PC-9 (cell line): ENCODE data around the gene FKTN. TPM values are rescaled to one million over a fixed set of nuclear protein-coding genes. Genes with fewer than 3 reads are reported as not detected.

Experiments used
- BruUV-seq: library from RNA; stranded (reverse); fragments of 400-500 nt; replicated peaks from 2 replicates; lab custom pipeline; 2021; lab: Mats Ljungman, UMichigan
- CTCF ChIA-PET: fragments of 300-600 bp; sonication (Branson Sonifier 250); formaldehyde crosslinking; loops from one replicate; lab custom pipeline; 2022; ENCODE audit warnings: antibody characterized with exemption; lab: Charles Lee
- POLR2A ChIA-PET: fragments of 300-600 bp; sonication (Branson Sonifier 250); formaldehyde crosslinking; loops from one replicate; lab custom pipeline; 2022; ENCODE audit warnings: antibody characterized with exemption; ENCODE audit not compliant: unreplicated experiment; lab: Charles Lee
- DNase-seq, 2 experiments: peaks; one replicate each; pipeline versions ENCODE4 v3.0.0 to v3.0.0-alpha.2; 2015 to 2022; ENCODE audit warnings: mixed read lengths in 1 of 2
- H2AFZ ChIP-seq: fragments of 200-600 bp; sonication (generic); 2 replicates; pipeline ENCODE4 v1.8.1; 2017; ENCODE audit warnings: antibody characterized with exemption
- H3F3A ChIP-seq: fragments of 200-600 bp; sonication (generic); 2 replicates; pipeline ENCODE4 v1.8.1; 2017; ENCODE audit warnings: antibody characterized with exemption, mild to moderate bottlenecking, low read depth; ENCODE audit not compliant: insufficient read depth
- H3K27ac ChIP-seq: fragments of 200-600 bp; sonication (generic); 2 replicates; pipeline ENCODE4 v1.6.1; 2016; ENCODE audit warnings: mixed run types
- H3K27me3 ChIP-seq: fragments of 200-600 bp; sonication (generic); 2 replicates; pipeline ENCODE4 v1.6.1; 2016; ENCODE audit warnings: low read depth, mixed run types; ENCODE audit not compliant: insufficient read depth
- H3K36me3 ChIP-seq: fragments of 200-600 bp; sonication (generic); 2 replicates; pipeline ENCODE4 v1.6.1; 2016; ENCODE audit warnings: low read depth, mixed run types
- H3K4me1 ChIP-seq: fragments of 200-600 bp; sonication (generic); replicated peaks from 2 replicates; pipeline ENCODE4 v1.6.1; 2016; ENCODE audit warnings: mixed run types; ENCODE audit not compliant: insufficient read depth
- H3K4me2 ChIP-seq: fragments of 200-600 bp; sonication (generic); 2 replicates; pipeline ENCODE4 v1.6.1; 2017; ENCODE audit warnings: mixed run types
- H3K4me3 ChIP-seq: fragments of 200-600 bp; sonication (generic); 2 replicates; pipeline ENCODE4 v1.6.1; 2016; ENCODE audit warnings: mixed run types
- H3K79me2 ChIP-seq: fragments of 200-600 bp; sonication (generic); 2 replicates; pipeline ENCODE4 v1.6.1; 2017; ENCODE audit warnings: low read depth, mixed run types
- H3K9me2 ChIP-seq: fragments of 200-600 bp; sonication (generic); 2 replicates; pipeline ENCODE4 v1.8.1; 2017; ENCODE audit warnings: mild to moderate bottlenecking; ENCODE audit not compliant: insufficient read depth
- H3K9me3 ChIP-seq: fragments of 200-600 bp; sonication (generic); 2 replicates; pipeline ENCODE4 v1.8.1; 2016; ENCODE audit warnings: low read depth; ENCODE audit not compliant: insufficient read depth
- H4K20me1 ChIP-seq: fragments of 200-600 bp; sonication (generic); 2 replicates; pipeline ENCODE4 v1.8.1; 2017; ENCODE audit not compliant: insufficient read depth
- EZH2 ChIP-seq: fragments of 200-600 bp; sonication (generic); IDR thresholded peaks from 2 replicates; pipeline ENCODE4 v1.8.0; 2017; ENCODE audit warnings: antibody characterized with exemption, low read depth
- intact Hi-C: fragments of 100-400 bp; cut with micrococcal nuclease; formaldehyde crosslinking; loops from one replicate; pipeline ENCODE4 v1.10.0; 2022; ENCODE audit not compliant: unreplicated experiment
- total RNA-seq: library from RNA; stranded (reverse); gene quantifications from 2 replicates; pipeline ENCODE4 v1.2.3, GENCODE V29; 2021
- TF ChIP-seq, protein P1 (sequence below): fragments of 200-600 bp; sonication (generic); conservative IDR thresholded peaks from 2 replicates; pipeline ENCODE4 v1.6.1; 2017; ENCODE audit warnings: mixed run types, antibody characterized with exemption, mild to moderate bottlenecking, moderate library complexity

FKTN gene
- total RNA-seq, 1 experiment from 2014 or later: 32.3 TPM

DNA sequence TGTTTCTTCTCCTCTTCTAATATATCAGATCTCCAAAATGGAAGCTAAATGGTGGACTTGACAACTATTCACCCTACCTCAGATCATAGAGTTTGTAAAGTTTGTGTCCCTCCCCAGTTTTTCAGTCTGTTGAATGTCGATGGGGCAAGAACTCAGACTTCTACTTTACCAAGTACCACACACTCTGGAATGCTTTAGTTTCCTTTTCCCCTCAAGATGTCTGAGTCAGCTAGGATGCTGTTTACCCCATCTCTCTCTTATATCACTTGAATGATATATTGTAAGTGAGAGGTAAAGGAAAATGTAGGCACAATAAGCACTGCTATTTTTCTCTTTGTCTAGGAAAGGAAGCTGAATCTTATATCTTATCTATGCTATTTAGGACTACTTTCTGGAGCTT lies 78.4 kb downstream of the FKTN start:
- Histone ChIP-seq H4K20me1 (no peaks in the 10 kb centered on the region), H3K27me3 (no peaks in the 10 kb centered on the region), H3K79me2 (no peaks in the 10 kb centered on the region), H3K4me1 (no peaks in the 10 kb centered on the region), H3K9me3 (no peaks in the 10 kb centered on the region), H3K4me2 (no peak overlapping the region), H3K4me3 (no peak overlapping the region), H3K9me2 (no peaks in the 10 kb centered on the region), H3K36me3 (no peaks in the 10 kb centered on the region), H2AFZ (no peak overlapping the region), H3F3A (no peaks in the 10 kb centered on the region; the same call in 1 of the 2 replicates), H3K27ac (no peak overlapping the region)
- no TSS peak for BruUV-seq
- intact Hi-C loops: no loop called here
- POLR2A ChIA-PET: no interaction called here
- TF ChIP-seq EZH2: no peak
- TF ChIP-seq, protein P1, sequence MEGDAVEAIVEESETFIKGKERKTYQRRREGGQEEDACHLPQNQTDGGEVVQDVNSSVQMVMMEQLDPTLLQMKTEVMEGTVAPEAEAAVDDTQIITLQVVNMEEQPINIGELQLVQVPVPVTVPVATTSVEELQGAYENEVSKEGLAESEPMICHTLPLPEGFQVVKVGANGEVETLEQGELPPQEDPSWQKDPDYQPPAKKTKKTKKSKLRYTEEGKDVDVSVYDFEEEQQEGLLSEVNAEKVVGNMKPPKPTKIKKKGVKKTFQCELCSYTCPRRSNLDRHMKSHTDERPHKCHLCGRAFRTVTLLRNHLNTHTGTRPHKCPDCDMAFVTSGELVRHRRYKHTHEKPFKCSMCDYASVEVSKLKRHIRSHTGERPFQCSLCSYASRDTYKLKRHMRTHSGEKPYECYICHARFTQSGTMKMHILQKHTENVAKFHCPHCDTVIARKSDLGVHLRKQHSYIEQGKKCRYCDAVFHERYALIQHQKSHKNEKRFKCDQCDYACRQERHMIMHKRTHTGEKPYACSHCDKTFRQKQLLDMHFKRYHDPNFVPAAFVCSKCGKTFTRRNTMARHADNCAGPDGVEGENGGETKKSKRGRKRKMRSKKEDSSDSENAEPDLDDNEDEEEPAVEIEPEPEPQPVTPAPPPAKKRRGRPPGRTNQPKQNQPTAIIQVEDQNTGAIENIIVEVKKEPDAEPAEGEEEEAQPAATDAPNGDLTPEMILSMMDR: no peak
- DNase-seq: no peak
- CTCF ChIA-PET: no interaction called here

DNA sequence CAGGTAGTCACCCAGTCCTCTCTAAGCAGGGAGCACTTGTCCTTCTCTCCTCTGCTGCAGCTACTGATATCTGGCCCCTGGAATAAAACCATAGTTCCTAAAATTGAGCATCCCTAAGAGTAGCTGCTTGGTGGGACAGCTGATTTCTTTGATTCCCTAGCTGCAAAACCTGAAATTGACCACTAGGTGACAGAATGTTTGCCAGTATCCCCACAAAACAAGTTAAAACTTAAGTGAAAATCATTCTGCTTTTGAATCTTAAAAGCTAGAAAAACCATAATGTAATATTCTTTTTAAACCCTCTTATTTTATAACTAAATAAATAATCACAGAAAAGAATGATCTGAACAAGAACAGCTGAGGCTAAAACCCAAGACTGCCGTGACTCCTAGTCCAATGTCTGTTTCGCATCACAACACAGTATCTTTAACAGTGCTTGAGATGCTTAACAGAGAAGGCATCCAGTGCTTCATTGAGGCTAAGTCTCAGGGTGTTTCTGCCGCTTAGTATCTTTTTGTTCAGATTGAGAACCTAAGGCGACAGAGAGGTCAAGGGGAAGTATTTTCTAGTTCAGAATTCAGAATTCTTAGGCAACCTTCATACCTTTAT lies 80.0 kb downstream of the FKTN start:
- H3K27me3 ChIP-seq: no peaks in the 10 kb centered on the region
- intact Hi-C loops: no loop called here

DNA sequence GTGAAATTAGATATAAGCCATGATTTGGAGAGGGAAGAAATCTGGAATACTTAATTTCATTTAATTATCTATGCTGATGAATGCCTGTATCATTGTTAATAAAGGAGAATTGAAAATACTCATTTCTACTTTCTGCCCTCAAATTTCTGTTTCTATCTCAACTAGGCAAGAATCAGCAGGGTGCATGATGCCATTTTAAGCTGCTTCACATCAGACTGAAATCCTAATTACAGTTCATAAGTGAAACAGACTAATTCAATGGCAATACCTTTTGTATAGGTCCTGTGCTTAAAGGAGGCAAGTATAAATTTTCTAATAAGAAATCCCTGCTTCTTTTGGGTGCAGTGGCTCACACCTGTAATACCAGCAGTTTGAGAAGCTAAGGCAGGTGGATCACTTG lies 82.0 kb downstream of the FKTN start:
- no peaks in the 10 kb centered on the region for H3K4me1 ChIP-seq
- no peaks in the 10 kb centered on the region for H4K20me1 ChIP-seq
- H3K4me2 ChIP-seq: no peak overlapping the region
- H3K36me3 ChIP-seq: no peaks in the 10 kb centered on the region
- CTCF ChIA-PET: no interaction called here
- no peak for TF ChIP-seq EZH2
- TF ChIP-seq, protein P1: no peak
- no peaks in the 10 kb centered on the region for H3K9me3 ChIP-seq
- H3K27ac ChIP-seq: no peak overlapping the region
- no peak overlapping the region for H2AFZ ChIP-seq
- H3F3A ChIP-seq: no peaks in the 10 kb centered on the region; the same call in 1 of the 2 replicates
- no TSS peak for BruUV-seq
- no peaks in the 10 kb centered on the region for H3K27me3 ChIP-seq
- no peaks in the 10 kb centered on the region for H3K9me2 ChIP-seq
- H3K4me3 ChIP-seq: no peak overlapping the region
- intact Hi-C loops: no loop called here
- POLR2A ChIA-PET: no interaction called here
- DNase-seq: no peak
- no peaks in the 10 kb centered on the region for H3K79me2 ChIP-seq

More for the DNA sequence above, 80.0 kb downstream of the FKTN start:
- Histone ChIP-seq H3K27ac (no peak overlapping the region), H3K79me2 (no peaks in the 10 kb centered on the region), H3K9me2 (no peaks in the 10 kb centered on the region), H3K4me1 (no peaks in the 10 kb centered on the region), H3F3A (no peaks in the 10 kb centered on the region; the same call in 1 of the 2 replicates), H2AFZ (no peak overlapping the region), H3K4me2 (no peak overlapping the region), H3K4me3 (no peak overlapping the region), H3K36me3 (no peaks in the 10 kb centered on the region), H3K9me3 (no peaks in the 10 kb centered on the region), H4K20me1 (no peaks in the 10 kb centered on the region)
- ChIA-PET CTCF (interaction anchor here (0.7 kb wide), 1 partner anchor 80 kb away, joined by 3 read pairs; no protein-coding TSS in a partner anchor), POLR2A (no interaction called here)
- no peak for DNase-seq
- TF ChIP-seq EZH2: no peak
- TF ChIP-seq, protein P1: peak; percentile 67
- no TSS peak for BruUV-seq
